Stimulated activated CD8-positive, alpha-beta memory T cell treated with anti-CD3 and anti-CD28 coated beads, Interleukin-15, amount 100 ng/mL, for 48 hours (primary cell): ENCODE data around the gene PPFIA4.
"Not testable (repeated sequence)": the region's sequence is repeated elsewhere in the genome, so short reads cannot be mapped to it uniquely, and the experiment has no call there.

Source experiments
- DNase-seq, 2 donors: peaks; one replicate each; pipeline ENCODE4 v3.0.0-alpha.2; 2020; ENCODE audit warnings: low read depth in 2 of 2

PPFIA4 gene

DNA sequence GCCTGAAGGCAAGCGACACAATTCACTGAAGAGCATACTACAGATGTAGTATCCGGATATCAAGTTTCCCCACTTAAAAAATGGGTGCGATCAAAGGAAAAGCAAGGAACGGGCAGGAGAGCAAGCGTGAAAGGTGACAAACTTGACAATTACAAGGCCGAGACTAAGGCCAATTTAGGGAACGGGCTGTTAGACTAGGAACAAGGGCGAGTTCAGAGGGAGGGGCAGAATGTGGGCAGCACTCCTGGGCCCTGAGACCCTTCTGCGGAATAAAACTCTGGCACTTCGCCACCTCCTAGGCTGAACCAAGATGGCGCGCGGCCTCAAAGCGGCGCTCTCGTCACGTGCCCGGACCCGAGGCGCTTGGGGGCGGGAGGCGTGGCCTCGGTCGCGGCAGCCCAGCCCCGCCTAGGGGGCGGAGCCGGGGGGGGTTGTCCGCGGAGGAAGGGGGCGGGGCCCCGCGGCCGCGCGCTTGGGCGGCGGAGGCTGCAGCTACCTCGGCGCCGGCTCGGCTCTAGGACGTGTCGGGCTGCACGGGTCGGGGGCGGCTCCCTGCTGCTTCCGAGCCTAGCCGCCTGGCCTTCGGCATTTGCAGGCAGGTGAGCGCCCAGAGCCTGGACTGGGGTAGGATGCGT lies at the start of gene PPFIA4:
TSS of gene PPFIA4 (plus strand) at position 461 of the 635 bp plus-strand sequence. CDS start 12,518 bp downstream, outside the sequence.
- DNase-seq, result peak; percentile 79 to 85

- DNase-seq, result no peak
Measured at GRCh38 chr1:202976633-202977032, 49.7 kb upstream of the PPFIA4 start.

DNA sequence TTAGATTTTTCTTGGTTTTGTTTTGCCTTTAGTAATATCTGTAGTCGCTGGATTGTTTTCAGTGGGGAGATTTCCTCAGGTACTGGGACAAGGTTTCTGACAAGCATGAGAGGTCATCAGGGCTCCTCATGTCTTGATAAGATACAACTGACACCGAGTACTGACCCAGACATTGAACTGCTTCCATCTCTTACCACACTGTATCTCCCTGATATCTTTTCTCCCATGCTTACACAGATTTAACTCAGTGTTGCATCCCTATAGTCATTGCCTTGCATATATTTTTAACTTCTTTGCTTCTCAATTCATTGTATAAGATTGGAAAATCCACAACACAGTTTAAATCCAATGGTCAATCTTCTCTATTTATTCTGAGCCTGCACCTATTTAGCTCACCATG lies 46.8 kb upstream of the PPFIA4 start:
- no peak for DNase-seq

GRCh38 chr1:202981939-202982338 lies 44.4 kb upstream of the PPFIA4 start:
- no peak for DNase-seq

- no peak for DNase-seq
Measured at GRCh38 chr1:202982715-202983430, 43.4 kb upstream of the PPFIA4 start.

- DNase-seq, result not testable (repeated sequence)
Measured at GRCh38 chr1:202986120-202986519, 40.2 kb upstream of the PPFIA4 start.

GRCh38 chr1:202987255-202987654 lies 39.0 kb upstream of the PPFIA4 start:
- no peak for DNase-seq

DNA sequence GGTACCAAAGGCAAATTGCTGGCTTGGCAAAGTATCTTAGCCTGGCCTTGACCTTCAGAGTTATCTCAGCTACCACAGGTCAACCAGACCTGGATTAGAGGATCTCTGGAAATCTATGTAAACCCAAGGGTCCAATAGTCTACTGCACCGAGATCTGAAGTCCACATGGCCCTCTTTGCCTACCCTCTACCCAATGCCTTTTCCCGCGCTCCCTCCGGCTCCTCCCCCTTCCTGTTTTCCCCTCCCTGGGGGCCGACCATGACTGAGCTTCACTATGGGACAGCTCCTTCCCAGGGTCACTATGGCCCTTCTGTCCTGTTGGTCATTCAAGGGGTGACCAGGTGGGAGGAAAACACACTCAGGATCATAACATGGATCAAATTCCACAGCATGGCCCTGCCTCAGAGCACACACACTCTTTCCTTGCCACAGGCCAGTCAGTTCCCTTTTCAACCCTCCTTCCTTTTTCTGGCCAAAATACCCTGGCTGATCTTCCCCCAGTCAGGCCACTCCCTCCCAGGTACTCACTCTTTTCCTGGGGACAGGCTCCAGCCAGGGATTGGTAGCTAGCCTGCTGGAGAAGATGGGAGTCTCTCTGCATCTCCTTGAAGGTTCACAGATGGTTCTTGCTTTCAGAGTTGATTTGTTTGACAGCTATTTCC lies 38.2 kb upstream of the PPFIA4 start:
- DNase-seq, result no peak

GRCh38 chr1:202989879-202990278 lies 36.4 kb upstream of the PPFIA4 start:
- DNase-seq, result no peak

DNA sequence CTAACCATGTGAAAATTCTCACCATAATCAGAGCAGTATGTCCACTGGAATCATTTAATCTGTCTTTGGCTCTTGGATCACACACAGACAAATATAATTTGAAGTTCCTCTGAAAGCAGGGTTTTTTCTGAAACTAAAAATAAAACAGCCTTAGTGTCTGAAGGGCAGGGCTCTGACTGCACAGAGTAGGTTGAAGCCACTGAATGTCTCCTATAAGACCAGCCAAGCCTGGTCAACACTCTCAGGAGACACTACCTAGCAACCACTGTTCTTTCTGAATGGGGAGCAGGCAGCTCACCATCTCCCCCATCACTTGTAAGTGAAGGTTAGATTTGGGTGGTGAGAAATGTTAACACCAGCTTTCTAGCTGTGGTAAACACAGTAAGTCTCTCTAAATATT lies 35.2 kb upstream of the PPFIA4 start:
- no peak for DNase-seq

DNA sequence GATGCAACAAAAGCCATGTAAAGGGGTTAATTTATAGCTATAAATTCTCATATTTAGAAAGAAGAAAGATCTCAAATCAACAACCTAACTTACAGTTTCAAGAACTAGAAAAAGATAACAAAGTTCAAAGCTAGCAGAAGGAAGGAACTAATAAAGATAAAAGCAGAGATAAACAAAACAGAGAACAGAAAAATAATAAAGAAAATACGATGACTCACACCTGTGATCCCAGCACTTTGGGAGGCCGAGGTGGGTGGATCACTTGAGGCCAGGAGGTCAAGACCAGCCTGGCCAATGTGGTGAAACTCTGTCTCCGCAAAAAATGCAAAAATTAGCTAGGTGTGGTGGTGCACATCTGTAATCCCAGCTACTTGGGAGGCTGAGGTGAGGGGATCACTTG lies 31.5 kb upstream of the PPFIA4 start:
- no peak for DNase-seq

DNA sequence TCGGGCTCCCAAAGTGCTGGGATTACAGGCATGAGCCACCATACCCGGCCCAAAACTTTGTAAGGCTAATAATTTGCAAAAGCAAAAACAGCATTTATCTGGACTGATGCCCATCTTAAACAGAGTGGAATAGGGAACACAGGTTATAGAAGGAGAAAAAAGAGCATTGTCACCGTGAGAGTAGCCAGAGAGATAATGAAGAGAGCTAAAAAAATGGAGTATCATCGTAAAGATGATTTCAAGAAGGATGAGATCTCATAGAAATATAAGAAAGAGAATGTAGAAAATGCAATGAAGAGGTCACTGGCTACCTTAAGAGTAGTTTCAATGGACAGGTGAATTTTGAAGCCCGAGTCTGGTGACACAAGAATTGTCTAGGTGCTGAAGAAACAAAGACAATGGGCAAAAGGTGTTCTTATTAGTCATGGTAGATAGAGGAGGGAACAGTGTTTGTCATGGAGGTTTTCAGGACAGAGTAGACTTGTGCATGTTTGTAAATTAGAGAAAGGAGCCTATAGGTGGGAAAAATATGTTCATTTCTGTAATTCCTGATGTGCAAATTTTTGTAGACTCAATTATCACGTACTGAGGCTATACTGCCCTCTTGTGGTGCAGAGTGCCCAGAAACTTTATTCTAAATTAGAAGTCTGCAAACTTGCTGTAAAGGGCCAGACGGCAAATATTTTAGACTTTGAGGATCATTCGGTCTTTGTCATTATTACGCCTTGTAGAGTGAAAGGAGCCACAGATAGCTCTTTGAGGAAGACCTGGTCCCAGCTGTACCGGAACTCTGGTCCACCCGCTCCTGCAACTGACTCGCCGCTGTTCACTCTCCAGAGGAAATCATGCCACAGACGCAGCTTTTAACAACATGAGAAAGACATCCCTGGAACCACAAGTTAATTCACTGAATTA lies 27.2 kb upstream of the PPFIA4 start:
- DNase-seq, result no peak

DNA sequence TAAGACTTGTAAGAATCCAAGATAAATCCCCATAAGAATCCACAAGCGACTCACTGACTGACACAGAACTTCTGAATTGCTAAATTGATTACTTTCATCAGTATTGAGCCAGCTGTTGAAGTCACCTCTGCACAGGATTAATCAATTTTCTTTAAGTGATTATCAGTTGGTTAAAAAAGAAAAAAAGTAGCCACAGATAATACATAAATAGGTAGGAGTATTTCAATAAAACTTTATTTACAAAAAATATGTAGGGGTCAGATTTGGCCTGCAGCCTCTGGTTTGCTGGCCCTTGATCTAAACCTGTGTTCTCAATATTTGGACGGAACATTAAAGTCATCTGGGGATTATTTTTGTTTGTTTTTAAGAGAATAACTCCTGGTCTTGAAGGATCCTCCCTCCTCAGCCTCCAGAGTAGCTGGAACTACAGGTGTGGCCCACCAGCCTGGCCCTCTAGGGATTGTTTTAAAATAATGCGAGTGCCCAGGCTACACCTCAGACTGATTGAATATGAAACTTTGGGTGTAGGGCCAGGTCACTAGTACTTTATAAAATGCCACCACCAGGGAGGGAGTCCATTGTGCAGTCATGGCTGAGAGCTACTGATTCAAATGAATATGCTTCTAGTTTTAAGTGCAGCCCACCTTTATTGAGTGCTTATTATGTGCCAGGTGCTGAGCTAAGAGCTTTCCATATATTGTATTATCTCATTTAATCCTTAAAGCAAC lies 25.9 kb upstream of the PPFIA4 start:
- DNase-seq, result no peak

GRCh38 chr1:203001986-203002385 lies 24.3 kb upstream of the PPFIA4 start:
- no peak for DNase-seq

GRCh38 chr1:203002951-203003350 lies 23.3 kb upstream of the PPFIA4 start:
- DNase-seq, result no peak

- DNase-seq, result not testable (repeated sequence)
Measured at GRCh38 chr1:203005395-203006142, 20.7 kb upstream of the PPFIA4 start.

DNA sequence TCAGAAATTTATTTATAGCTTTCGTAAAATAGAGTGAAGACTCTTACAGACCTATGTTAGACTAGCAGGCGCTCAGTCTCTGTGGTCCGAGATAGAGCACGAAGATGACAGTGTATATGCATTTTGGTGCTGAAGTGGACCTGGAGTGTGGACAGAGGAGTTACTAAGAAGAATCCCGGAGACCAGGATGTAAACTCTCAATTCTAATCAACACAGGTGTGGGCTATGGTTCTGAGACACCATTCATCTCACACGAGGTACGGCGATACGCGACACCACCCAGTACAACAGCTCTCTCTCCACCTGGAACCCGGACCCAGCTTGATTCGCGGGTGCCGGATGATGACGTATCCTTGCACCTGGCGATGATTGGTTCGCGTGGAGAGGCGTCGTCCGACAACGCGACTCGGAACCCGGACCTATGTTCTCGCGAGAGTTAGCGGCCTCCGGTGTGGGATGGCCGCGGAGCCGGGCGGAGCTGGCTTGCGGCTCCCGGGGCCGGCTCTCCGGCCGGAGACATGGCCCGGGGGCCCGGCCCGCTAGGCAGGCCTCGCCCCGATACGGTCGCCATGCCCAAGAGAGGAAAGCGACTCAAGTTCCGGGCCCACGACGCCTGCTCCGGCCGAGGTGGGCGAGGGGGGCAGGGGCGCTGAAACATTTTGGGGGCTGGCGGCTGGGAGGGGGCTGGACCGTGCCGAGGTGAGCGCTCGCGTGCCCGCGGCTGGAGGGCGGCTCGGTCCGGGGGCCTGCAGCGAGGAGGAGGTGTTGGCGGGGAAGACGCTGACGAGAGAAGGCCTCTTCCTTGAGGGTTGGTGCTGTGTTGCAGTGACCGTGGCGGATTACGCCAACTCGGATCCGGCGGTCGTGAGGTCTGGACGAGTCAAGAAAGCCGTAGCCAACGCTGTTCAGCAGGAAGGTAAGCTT lies 19.1 kb upstream of the PPFIA4 start, which contains the start of gene TMEM183A:
TSS of gene TMEM183A (plus strand) at position 427 of the 924 bp plus-strand sequence. CDS start at position 519, 92 bp downstream.
- DNase-seq, result peak; percentile 91 to 93

- DNase-seq, result no peak
Measured at GRCh38 chr1:203009185-203009584, 17.1 kb upstream of the PPFIA4 start.

- no peak for DNase-seq
Measured at GRCh38 chr1:203011582-203011981, 14.7 kb upstream of the PPFIA4 start.
